CD4-positive, alpha-beta T cell treated with Interleukin-4 for 1 hour (primary cell): ENCODE results near the gene IL11.
"Not testable (repeated sequence)": the region's sequence is repeated elsewhere in the genome, so short reads cannot be mapped to it uniquely, and the experiment has no call there.

Experiments used
- DNase-seq, 2 donors: peaks; one replicate each; pipeline ENCODE4 v3.0.0-alpha.2; 2020 to 2022

Gene IL11

DNA sequence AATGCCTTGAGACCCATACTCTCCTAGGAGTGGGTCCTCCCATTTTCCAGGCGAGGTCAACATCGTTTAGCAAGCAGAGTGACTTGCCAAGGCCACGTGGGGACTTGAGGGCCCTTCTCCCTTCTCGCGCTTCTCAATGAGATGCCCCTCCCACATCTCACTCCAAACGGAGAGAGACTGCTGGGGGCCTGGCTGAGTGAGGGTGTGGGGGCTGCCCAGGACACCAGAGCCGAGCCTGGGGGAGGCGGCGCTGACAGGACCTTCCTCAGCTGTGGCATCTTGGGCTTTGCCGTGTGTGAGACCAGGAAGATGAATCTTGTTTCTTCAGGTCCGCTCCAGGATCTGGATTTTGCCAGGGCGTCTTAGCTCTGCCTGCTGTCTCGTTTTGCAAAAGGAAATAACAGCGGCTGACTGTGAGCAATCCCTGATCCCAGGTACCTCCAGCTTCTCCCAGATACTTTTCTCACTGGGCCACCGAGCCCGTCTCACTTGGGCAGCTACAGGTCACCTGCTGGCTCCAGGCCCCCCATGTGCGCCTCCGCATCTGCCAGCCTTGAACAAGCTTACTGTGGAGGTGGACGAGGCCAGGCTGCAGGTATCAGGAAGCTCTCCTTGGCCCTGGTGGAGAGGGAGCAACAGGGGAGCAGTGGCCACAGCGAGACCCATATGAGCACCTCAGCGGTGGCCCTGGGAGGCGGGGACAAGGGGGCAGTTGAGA is 21.8 kb downstream of the IL11 start:
- no peak for DNase-seq

DNA sequence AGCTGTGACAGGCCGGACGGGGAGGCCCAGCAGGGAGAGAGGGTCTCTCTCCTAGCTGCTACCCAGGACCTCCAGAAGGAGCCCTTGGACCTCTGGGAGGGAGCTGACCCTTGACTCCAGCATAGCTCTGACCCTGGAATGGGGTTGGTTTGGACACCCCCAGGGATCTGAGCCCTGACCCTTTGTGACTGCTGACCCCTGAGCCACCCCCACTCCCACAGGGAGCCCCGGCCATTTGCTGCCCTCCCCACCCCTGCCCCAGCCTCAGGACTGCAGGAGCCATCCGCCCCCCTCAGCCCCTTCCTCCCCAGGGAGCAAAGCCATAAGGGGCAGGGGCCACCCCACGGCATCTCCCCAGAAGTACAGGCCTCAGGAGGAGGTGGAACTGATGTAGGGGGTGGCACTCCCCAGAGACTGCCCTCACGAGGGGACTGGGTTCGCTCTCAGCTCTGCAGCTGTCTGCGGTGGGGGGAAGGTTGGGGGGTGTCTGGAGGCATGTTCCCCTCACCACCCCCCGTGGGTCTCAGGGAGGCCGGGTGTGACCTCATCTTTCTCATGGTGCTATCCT is 22.7 kb downstream of the IL11 start:
- DNase-seq, result no peak

DNA sequence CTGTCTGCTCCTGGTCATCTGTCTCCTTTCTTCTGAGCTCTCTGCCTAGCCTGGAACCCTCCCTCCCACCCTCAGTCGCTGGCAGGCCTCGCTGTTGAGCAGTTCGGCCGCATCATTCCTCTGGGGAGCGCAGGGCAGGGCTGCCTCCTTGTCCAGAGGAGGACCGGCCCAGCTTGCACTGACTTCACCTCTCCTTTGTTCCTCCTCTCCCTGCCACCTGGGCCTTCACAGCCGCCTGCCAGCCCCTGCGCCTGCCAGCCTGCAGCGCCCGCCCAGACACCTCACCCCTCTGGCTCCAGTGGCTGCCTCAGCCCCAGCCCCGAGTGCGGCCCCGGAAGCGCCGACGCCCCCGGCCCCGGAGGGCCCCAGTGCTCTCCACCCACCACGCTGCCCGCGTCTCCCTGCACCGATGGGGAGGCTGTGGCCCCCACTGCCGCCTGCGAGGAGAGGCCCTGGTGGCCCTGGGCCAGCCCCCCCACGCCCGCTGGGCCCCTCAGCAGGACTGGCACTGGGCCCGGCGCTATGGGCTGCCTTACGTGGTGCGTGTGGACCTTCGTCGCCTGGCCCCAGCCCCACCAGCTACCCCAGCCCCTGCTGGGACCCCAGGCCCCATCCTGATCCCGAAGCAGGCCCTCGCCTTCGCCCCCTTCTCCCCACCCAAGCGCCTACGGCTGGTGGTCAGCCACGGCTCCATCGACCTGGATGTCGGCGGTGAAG is 23.4 kb downstream of the IL11 start:
- DNase-seq, result no peak

DNA sequence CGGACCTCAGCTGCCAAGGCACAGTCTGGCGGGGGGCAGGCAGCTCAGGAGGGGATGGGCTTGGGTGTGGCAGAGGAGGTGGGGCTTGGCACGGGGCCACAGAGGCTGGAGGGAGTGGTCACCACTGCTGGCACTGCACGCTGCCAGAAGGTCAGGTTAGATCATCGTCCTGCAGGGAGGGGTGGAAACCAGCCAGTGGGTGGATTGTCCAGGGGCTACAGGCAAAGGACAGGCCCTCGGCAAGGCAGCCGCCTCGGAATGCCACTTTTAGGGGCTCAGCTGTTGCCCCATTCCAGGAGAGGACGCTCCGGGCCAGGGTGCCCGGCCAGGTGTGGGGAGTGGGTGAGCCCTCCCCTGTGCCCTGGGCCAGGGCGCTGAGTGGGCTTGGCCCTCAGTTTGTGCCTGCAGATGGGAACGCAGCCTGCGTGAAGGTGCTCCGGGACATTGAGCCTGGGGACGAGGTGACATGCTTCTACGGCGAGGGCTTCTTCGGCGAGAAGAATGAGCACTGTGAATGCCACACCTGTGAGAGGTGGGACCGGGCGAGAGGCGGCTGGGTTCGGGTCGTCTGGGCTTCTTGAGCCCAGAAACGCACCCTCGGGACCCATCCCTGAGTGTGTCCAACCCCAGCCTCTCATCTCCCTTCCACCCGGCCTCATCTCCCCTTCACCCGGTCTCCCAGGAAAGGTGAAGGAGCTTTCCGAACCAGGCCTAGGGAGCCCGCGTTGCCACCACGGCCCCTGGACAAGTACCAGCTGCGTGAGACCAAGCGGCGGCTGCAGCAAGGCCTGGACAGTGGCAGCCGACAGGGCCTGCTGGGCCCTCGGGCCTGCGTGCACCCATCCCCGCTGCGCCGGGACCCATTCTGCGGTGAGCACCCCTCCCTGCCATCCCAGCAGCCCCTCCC is 24.2 kb downstream of the IL11 start:
- no peak for DNase-seq

DNA sequence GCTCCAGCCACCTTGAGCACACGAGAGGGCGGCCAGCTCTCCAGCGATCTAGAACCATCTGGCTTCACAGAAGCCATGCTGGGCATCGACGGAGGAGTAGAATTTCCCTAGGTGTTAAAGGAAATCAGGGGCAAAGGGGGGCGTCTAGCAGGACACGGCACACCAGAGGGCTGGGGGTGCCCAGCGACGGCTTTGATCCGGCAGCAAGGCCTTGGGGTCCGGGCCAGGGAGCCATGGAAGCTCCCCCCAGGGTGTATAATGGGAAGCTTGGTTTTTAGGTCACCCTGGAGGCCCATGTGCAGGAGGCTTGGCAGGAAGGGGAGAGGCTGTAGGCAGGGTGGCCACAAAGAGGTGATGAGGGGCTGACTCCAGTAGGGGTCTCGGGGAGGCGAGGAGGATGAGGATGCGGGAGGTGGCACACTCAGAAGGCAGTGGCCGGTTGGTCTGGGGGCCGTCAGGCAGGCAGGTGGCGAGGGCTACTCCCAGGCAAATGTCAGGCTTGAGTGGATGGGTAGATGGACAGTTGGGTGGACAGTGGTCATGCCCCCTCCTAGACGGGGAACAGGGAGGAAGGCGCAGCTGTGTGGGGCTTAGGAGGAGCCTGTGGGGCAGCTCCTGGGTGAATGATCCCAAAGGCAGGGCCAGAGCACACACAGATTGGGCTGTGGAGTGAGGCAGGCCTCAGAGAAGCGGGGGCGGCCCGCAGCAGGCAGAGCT is 25.0 kb downstream of the IL11 start:
- DNase-seq, result no peak

DNA sequence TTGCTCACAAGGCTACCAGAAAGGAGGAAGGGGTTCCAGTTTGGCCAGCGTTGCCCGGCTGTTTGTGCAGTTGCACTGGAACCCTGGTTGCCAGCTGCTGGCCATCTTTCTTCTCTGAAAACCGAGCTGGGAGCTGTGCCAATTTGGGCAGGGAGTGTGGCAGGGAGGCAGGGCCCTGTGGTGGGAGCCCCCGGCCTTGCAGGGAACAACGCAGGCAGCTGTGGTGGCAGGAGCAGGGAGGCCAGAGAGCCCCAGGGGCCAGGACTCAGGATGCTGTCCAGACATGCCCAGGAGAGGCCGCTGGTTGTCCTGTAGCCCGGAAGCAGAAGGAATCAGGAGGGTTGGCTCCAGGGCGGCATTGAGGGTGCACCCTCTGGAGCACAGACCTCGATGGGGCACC is 25.8 kb downstream of the IL11 start:
- DNase-seq, result no peak

DNA sequence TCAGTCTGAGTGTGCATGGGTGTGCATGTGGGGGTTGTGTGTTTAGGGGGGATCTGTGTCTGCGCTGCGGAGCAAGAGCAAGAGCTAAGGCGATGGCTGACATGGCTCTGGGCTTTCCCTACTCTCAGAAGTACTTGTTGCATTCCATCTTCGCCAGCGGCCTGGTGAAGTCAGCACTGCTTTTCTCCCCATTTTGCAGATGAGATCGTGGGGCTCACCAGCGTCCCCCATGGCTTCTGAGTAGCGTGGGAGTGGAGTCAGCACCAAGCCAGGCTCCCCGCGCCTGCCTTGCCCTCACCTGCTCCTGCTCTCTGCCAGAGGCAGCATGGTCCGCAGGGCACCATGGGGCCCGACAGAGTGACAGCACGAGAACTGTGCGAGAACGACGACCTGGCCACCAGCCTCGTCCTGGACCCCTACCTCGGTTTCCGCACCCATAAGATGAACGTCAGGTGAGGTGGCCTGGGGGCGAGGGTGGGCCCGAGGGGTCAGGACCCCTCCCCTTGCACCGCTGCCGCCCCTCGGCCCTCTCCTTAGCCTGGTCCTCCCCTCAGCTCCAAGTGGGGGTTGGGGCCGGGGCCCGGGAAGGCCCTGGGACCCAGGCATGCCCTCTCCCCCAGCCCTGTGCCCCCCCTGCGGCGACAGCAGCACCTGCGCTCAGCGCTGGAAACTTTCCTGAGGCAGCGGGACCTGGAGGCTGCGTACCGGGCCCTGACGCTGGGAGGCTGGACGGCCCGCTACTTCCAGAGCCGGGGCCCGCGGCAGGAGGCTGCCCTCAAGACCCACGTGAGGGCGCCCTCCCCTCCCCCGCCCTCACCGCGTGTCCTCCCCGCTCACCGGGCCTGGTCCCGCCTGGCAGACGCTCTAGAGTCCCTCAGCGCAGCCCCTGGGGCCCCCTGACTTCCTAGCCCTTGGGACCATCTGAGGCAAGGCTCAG is 28.4 kb downstream of the IL11 start:
- DNase-seq, result no peak

DNA sequence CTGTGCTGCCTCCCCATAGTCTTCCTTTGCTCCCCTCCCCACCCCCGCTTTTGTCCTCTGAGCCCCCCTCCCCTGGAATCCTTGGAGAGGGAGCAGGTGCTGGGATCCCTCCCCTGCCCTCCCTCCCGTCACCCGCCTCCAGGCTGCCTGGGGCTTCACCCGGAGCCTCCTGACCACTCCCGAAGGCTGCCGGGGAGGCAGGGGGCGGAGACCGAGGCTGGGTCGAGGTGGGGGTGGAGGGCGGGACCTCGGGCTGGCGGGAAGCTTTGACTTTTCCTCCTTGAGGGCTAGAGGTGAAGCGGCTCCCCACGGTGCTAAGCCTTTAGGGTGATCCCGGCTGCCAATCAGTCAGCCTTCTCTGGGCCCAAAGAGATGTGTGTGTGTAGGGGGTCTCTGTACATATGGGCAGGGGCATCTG is 29.1 kb downstream of the IL11 start:
- DNase-seq, result peak; percentile 56 to 59

DNA sequence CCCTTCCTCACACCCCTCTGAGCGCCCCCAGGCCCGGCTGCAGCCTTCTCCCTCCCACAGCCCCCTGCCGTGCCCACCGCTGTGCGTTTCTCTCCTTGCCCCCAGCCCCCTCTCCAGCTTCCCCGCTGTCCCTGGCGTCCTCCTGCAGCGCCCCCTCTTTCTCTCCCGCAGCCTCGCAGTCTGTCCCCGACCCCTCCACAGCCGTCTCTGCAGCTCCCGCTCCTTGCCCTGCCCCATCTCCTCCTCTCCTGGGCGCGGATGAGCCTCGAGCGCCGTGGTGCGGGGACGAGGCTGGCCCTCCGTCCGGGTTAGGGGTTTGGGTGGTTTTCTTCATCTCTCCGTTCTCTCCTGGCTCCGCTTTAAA is 29.5 kb downstream of the IL11 start:
- peak in 1 of 2 donors; percentile 28 for DNase-seq

DNA sequence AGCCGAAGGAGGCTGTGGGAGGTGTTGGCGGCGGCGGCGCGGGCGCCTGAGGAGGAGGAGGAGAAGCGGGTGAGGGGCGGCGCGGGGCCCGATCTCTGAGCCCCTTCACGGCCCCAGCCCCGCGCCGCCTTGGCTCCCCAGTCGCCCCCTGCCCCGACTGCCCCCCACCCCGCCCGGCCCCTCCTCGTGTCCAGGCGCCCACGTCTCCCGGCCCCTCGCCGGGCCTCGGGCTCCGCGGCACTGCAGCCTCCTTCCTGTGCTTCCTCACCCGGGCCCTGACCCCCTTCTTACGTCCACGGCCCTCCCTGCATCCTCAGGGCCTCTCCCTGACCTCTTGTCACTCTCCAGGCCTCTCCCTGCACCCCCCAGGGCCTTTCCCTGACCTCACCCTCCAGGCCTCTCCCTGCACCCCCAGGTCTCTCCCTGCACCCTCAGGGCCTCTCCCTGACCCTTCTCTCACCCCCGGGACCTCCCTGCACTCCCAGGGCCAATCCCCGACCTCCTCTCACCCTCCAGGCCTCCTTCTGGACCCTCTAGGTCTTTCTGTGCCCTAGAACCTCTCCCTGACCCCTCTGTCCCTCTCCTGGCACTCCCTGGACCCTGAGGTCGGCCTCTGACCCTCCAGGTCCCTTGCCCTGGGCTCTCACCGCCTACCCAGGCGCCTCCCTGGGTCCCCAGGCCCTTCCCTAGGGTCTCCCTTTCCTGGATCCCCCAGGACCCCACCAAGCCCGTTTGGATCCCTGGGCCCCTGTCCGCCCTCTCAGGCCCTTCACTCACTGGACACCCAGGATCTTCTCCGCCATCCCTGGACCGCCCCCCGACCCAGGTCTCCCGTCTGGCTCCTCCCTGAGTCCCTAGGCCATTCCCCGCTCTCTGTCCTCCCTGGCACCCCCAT is 30.1 kb downstream of the IL11 start:
- peak in 1 of 2 donors; percentile 40 for DNase-seq

DNA sequence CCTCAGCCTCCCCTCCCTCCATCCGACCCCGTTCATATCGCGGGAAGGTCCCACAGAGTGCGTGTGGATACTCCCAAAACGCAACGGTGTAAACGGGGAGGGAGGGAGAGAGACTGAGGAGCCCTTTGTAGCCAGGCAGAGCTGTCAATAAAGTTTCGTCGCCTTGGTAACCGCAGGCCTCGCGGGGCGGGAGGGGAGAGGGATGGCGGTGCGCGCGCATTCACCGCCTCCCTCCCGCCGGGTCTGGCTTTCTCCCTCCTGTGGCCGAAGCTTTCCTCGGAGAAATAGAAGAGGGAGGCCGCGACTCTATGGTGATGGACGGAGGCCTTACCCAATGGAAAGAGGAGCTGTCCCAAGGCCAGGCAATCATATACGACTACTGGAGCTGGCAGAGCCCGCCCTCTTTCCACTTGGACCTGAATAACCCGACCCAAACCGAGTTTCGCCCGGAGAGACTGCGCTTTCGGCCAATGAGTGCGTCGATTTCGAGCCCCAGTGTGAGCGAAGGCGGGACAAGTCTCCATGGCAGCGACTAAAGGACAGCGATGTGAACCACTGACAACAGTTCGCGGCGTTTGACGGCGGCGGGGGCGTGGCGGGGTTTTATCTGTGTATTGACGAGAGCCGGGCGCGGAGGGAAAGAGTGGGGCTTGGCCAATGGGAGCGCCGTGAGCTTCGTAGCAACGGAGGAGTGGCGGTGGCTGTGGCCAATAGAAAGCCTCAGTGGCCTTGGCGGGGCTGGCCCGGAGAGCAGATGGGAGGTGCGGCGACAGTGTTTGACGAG is 31.0 kb downstream of the IL11 start, which contains the start of gene KMT5C:
Gene KMT5C (plus strand): TSS at position 772 of the 784 bp plus-strand sequence. CDS start 2,061 bp downstream, outside the sequence.
- peak; percentile 100 for DNase-seq

DNA sequence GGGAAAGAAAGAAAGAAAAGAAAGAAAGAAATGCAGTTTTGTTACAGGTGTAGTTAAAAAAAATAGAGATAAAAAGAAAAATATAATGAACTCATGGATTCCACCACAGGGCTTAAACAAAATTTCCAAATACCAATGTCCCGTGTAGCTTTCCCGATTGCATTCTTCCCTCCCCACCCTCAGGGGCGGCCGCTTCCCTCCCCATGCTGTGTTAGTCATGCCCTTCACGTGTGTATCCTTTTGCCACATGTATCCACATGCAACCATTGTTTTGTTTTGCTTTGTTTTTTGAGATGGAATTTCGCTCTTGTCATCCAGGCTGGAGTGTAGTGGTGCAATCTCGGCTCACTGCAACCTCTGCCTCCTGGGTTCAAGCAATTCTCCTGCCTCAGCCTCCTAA is 34.2 kb downstream of the IL11 start:
- DNase-seq, result no peak

DNA sequence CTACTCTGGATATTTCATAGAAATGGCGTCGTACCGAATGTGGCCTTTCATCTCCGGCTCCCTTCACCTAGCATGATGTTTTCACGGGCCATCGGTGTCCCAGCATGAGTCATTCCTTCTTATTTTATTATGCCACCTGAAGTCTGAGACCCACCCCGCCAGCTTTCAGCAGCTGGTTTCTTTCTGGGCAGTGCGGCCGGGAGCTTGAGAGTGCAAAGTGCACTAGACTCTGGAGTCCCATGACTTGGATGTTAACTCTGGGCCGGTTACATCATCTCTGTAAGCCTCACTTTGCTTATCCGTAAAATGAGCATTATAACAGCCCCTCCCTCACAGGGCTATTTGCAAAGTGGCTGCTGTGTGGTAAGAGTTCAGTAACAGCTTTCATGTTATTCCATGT is 36.4 kb downstream of the IL11 start:
- DNase-seq, result no peak

DNA sequence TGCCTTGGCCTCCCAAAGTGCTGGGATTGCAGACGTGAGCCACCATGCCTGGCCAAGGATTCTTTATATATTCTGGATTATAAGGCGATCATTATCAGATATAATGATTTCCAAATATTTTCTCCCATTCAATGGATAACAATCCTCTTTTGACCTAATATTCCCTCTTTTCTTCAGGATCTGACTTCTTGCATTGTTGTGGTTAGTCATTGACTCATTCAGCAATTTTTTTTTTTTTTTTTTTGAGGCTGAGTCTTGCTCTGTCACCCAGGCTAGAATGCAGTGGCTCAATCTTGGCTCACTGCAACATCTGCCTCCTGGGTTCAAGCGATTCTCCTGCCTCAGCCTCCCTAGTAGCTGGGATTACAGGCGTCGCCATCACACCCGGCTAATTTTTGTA is 40.5 kb downstream of the IL11 start:
- not testable (repeated sequence) for DNase-seq

DNA sequence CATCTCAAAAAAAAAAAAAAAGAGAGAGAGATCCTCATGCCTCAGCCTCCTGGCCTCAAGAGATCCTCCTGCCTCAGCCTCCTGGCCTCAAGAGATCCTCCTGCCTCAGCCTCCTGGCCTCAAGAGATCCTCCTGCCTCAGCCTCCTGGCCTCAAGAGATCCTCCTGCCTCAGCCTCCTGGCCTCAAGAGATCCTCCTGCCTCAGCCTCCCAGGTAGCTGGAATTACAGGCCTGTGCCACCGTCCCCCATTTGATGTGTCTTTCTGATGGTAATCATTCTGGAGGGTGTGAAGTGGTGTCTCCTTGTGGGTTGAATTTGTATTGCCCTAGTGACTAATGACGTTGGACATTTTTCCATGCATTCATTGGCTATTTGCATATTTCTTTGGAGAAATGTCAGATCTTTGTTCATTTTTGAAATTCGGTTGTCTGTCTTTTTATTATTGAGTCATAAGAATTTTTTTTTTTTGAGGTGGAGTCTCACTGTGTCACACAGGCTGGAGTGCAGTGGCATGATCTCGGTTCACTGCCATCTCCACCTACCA is 41.4 kb downstream of the IL11 start:
- DNase-seq, result peak in 1 of 2 donors; percentile 31

DNA sequence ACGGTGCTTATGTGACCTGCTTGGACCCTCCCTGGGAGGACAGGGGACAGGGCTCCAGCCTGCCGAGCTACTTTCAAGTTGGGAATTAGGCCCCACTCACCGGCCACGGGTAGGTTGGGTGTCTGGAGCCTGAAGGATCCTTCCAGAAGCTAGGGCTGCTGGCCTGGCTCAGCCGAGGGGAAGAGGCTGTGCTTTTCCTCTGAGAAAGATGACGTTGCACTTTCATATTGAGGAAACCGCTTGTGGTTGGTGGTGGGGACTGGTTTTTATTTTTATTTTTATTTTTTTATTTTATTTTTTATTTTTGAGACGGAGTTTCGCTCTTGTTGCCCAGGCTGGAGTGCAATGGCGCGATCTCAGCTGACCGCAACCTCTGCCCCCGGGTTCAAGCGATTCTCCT is 45.1 kb downstream of the IL11 start, which contains the start of gene TMEM150B:
Gene TMEM150B (minus strand): TSS at position 170 of the 400 bp plus-strand sequence. CDS start 4,305 bp downstream, outside the sequence.
- no peak for DNase-seq

DNA sequence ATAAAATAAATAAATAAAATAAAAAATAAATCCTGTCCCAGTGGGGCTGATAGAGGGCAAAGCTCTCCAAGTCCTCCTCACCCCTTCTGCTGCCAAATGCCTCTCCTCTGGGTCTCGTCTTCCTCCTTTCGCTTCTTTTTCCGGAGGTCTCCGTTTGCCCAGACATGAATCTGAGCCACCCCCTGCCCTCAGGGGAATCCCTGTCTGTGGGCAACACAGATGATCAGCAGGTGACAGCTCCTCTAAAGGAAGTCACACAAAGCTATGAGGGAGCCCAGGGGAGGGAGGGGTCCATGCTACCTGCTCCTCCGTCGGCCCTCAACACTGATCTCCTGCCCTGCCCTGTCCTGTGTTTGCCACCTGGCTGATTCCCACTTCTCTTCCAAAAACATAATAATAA is 45.6 kb downstream of the IL11 start:
- no peak for DNase-seq

DNA sequence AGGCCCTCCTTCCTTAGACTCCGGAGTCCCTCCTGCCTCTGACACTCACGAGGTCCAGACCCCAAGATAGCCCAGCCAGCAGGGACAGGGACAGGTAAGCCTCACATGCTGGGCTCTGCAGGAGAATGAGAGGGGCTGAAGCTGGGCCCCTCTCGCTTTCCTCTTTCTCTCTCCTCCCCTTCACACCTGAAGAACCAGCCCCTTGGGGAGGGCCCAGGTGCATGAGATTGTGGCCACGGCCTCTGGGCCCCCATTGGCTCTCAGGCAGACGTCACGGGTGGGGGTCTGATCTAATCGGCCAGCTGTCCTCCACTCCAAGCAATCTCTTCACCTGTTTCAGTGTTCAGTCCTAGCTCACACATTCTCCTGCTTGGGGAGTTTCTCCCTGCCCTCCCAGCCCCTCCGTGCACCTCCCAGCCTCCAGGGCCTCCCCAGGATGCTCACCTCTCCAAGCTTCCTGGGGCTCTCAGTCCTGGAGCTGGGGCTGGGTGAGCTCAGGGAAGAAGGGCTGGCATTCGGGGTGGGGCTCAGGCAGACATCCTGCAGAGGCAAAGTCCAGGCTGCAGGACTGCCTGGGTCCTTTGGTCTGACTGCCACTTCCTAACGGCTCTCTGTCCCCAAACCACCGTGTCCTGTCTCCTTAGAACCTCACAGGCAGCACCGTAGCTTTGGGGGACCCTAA is 47.9 kb downstream of the IL11 start:
- DNase-seq, result no peak
